Colonic mucosa (tissue), 4 donors: ENCODE results near the gene RSF1. TPM values are rescaled to one million over a fixed set of nuclear protein-coding genes. Genes with fewer than 3 reads are reported as not detected.

ENCODE experiments used
- DNase-seq: peaks from one replicate; pipeline ENCODE4 v3.0.0-alpha.2; 2020
- H3K27ac ChIP-seq: fragments of 200-600 bp; one replicate; pipeline ENCODE4 v1.8.0; 2021
- H3K27me3 ChIP-seq: fragments of 200-600 bp; one replicate; pipeline ENCODE4 v1.8.0; 2021
- H3K36me3 ChIP-seq: fragments of 200-600 bp; one replicate; pipeline ENCODE4 v1.8.0; 2021
- H3K4me1 ChIP-seq: fragments of 200-600 bp; one replicate; pipeline ENCODE4 v1.8.0; 2021; ENCODE audit warnings: mild to moderate bottlenecking
- H3K4me3 ChIP-seq: fragments of 200-600 bp; one replicate; pipeline ENCODE4 v1.8.0; 2021
- H3K9ac ChIP-seq, 2 donors: one replicate each; pipeline ENCODE4 v1.7.0; 2013; ENCODE audit warnings: control low read depth in 2 of 2, low read depth in 2 of 2, low read length in 2 of 2
- H3K9me3 ChIP-seq: fragments of 200-600 bp; one replicate; pipeline ENCODE4 v1.8.0; 2021
- intact Hi-C: fragments of 100-400 bp; cut with DNase I; formaldehyde crosslinking; loops from one replicate; pipeline ENCODE4 v1.14.1; 2022
- total RNA-seq, 2 donors: library from RNA; stranded (reverse); fragmentation: NEBNext Ultra II Directional in 1 of 2; extraction: Animal tissue kit (Norgen Biotek cat#: 25700) in 1 of 2; gene quantifications; one replicate each; pipeline ENCODE4 v1.2.1, GENCODE V29; 2021
- TF ChIP-seq, protein P1 (sequence below): fragments of 200-600 bp; IDR thresholded peaks from one replicate; pipeline ENCODE4 v1.8.0; 2022; ENCODE audit warnings: antibody characterized with exemption, mild to moderate bottlenecking
- donor health status: healthy.
- donor health status: DM: no; HTN: no; CAD: no.
- donor health status: DM: no; HTN: no; CAD: no.

RSF1 gene
- total RNA-seq, 2 donors from 2014 or later: 36.7 to 68.2 TPM

GRCh38 chr11:77761491-77761890, 59.0 kb downstream of the RSF1 start:
- Histone ChIP-seq H3K9ac (no peak overlapping the region), H3K4me3 (no peak overlapping the region), H3K27ac (no peak overlapping the region), H3K27me3 (no peaks in the 10 kb centered on the region), H3K36me3 (no peaks in the 10 kb centered on the region), H3K9me3 (no peaks in the 10 kb centered on the region), H3K4me1 (no peaks in the 10 kb centered on the region)
- TF ChIP-seq, protein P1, sequence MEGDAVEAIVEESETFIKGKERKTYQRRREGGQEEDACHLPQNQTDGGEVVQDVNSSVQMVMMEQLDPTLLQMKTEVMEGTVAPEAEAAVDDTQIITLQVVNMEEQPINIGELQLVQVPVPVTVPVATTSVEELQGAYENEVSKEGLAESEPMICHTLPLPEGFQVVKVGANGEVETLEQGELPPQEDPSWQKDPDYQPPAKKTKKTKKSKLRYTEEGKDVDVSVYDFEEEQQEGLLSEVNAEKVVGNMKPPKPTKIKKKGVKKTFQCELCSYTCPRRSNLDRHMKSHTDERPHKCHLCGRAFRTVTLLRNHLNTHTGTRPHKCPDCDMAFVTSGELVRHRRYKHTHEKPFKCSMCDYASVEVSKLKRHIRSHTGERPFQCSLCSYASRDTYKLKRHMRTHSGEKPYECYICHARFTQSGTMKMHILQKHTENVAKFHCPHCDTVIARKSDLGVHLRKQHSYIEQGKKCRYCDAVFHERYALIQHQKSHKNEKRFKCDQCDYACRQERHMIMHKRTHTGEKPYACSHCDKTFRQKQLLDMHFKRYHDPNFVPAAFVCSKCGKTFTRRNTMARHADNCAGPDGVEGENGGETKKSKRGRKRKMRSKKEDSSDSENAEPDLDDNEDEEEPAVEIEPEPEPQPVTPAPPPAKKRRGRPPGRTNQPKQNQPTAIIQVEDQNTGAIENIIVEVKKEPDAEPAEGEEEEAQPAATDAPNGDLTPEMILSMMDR: no peak
- intact Hi-C loops: no loop called here
- no peak for DNase-seq

- Histone ChIP-seq H3K9me3 (no peaks in the 10 kb centered on the region), H3K9ac (no peak overlapping the region), H3K36me3 (no peaks in the 10 kb centered on the region), H3K4me3 (no peak overlapping the region), H3K27ac (no peak overlapping the region), H3K27me3 (no peaks in the 10 kb centered on the region), H3K4me1 (no peaks in the 10 kb centered on the region)
- TF ChIP-seq, protein P1: no peak
- no peak for DNase-seq
- intact Hi-C loops: no loop called here
These were observed 62.2 kb downstream of the RSF1 start for GRCh38 chr11:77758331-77758730.

DNA sequence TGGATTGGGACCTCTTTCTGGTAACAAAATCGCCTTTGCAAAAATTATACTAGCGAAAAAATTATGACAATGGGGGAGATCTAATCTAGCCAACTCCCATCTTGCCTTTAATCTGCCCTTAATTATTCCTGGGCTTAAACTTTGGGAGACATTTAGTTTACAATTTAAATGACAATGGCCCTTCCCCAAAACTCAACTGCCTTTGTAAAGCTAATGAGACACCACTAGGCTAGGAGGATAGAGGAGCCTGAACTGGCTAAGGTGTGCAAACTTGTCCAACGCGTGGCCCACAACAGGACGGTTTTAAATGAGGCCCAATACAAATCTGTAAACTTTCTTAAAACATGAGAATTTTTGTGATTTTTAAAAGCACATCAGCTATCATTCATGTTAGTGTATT, 67.3 kb downstream of the RSF1 start:
- TF ChIP-seq, protein P1: no peak
- Histone ChIP-seq H3K9me3 (no peaks in the 10 kb centered on the region), H3K36me3 (no peaks in the 10 kb centered on the region), H3K4me3 (no peak overlapping the region), H3K27me3 (no peaks in the 10 kb centered on the region), H3K27ac (no peak overlapping the region), H3K4me1 (no peaks in the 10 kb centered on the region), H3K9ac (no peak overlapping the region)
- intact Hi-C loops: no loop called here
- DNase-seq: no peak

DNA sequence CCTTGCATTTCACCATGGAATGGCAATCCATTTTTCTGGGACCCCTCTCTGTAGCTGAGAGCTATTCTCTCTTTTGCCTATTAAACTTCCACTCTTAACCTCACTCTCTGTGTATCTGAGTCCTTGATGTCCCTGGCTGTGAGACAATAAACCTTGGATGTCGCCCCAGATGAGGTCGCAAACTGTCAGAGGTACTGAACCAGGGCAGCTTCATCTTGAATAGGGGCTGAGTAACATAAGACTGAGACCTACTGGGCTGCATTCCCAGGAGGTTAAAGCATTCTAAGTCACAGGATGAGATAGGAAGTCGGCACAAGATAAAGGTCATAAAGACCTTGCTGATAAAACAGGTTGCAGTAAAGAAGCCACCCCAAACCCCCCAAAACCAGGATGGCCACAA, 68.0 kb downstream of the RSF1 start:
- Histone ChIP-seq H3K4me1 (no peaks in the 10 kb centered on the region), H3K36me3 (no peaks in the 10 kb centered on the region), H3K9ac (no peak overlapping the region), H3K27me3 (no peaks in the 10 kb centered on the region), H3K4me3 (no peak overlapping the region), H3K27ac (no peak overlapping the region), H3K9me3 (no peaks in the 10 kb centered on the region)
- no peak for DNase-seq
- TF ChIP-seq, protein P1: no peak
- intact Hi-C loops: no loop called here

- TF ChIP-seq, protein P1: no peak
- intact Hi-C loops: no loop called here
- no peak for DNase-seq
These were observed 69.9 kb downstream of the RSF1 start for GRCh38 chr11:77750394-77751156.

More at GRCh38 chr11:77750394-77751156, 69.9 kb downstream of the RSF1 start:
- no peaks in the 10 kb centered on the region for H3K27me3 ChIP-seq
- H3K27ac ChIP-seq: no peak overlapping the region
- no peaks in the 10 kb centered on the region for H3K4me1 ChIP-seq
- no peaks in the 10 kb centered on the region for H3K9me3 ChIP-seq
- no peaks in the 10 kb centered on the region for H3K36me3 ChIP-seq
- no peak overlapping the region for H3K4me3 ChIP-seq
- no peak overlapping the region for H3K9ac ChIP-seq
